HG02973 (cell line): ENCODE results near the gene PNLIPRP2.

Source experiments
- ATAC-seq: cut with Tn5 transposase; IDR thresholded peaks from one replicate; pipeline ENCODE4 v1.9.1; 2021; ENCODE audit warnings: moderate library complexity; ENCODE audit not compliant: unreplicated experiment

The PNLIPRP2 gene

GRCh38 chr10:116612107-116612769 lies 8.5 kb upstream of the PNLIPRP2 start:
- ATAC-seq: no peak

DNA sequence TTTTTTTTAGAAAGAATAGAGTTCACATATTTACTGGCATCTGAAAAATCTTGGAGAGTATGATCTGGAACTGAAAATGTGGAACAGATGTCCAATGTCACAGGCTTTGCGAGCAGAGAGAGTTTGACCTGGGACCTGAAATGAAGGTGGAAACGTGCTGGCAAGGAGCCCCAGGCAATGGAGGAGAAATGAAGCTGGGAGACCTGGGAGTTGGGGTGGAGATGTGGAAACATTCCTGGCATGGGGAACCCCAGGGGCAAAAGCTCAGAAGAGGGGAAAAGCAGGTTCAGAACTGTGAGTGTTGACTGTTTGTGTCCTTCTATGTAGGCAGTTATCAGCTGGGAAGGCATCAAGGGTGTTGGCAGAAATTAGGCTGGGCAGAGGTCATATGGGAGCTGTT lies 7.3 kb upstream of the PNLIPRP2 start:
- no peak for ATAC-seq

- no peak for ATAC-seq
Observed at GRCh38 chr10:116614796-116615195, 6.0 kb upstream of the PNLIPRP2 start.

DNA sequence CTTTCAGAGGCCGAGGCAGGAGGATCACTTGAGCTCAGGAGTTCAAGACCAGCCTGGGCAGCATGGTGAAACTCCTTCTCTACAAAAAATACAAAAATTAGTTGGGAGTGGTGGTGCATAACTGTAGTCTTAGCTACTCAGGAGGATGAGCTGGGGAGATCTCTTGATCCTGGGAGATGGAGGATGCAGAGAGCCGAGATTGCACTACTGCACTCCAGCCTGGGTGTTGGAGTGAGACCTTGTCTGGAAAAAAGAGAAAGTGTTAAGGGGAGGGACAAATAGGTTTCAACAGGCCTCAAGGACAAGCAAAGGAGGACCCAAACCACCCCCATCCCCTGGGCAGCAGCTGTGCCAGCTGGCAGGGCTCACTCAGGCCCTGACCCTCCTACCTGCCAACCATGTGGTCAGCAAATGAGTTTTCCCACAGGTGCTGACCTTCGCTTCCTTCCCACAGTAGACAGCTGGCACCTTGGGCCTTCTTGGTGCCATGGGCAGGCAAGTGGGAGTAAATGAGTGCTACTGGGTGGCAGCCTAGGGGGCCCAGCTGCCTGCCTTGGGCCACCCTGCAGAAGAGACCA lies 5.5 kb upstream of the PNLIPRP2 start:
- ATAC-seq: no peak

DNA sequence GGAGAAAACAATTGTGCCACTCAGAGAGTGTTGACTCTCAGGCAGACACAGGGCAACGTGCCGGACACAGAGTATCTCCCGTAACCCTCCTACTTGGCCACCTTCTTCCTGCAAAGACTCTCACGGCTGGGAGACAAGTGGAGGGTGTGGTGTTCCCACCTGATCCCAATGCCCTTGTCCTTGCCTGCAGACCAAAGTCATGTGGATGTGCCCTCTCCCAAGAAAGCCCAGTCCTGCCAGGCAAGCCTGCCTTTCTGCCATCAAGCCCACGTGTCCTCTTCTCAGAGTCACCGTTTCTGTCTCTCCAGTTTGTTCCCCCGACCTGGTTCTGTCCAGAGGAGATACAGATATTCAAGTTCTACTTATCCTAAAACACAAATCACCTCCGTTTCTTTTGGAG lies 723 bp downstream of the PNLIPRP2 start:
- ATAC-seq: no peak

GRCh38 chr10:116621934-116622655 lies 1.3 kb downstream of the PNLIPRP2 start:
- no peak for ATAC-seq

DNA sequence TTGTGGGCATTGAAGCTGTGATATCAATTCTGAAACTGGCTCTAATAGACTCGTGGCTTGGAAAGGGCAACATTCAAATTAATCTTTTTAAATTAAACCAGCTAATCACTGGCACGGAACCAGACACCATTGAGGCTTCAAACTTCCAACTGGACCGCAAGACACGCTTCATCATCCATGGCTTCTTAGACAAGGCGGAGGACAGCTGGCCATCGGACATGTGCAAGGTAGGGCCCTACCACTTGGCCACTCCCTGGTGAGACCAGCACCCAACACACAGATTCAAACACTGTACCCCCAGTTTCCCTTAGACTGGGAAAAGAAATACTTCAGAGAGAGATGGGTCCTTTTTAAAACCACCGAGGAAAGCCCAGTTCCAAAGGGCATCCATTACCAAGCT lies 5.1 kb downstream of the PNLIPRP2 start:
- ATAC-seq: no peak

GRCh38 chr10:116626815-116627214 lies 6.1 kb downstream of the PNLIPRP2 start:
- no peak for ATAC-seq

DNA sequence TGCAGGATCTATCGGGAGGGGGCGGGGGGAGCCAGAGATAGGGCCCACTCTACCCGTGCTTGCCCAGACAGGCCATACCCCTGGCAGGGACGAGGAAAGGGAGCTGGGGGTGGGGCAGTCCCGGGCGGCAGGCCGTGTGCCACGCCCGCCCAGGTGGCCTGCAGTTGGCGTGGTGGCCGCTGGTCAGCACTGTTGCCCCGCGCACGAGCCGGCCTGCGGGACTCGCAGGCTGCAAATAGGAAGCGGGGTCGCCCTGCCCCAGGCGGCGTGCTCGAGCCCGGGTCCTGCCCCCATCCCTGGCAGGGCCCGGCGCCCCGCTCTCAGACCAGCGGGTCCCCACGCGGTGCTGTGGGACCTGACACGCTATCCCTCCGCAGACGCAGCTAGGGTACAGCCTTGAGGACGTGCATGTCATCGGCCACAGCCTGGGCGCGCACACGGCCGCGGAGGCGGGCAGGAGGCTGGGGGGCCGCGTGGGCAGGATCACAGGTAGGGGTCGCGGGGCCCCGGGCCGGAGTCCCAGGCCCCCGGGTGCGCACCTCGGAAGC lies 6.7 kb downstream of the PNLIPRP2 start:
- ATAC-seq: no peak

- ATAC-seq: no peak
Observed at GRCh38 chr10:116629340-116629739, 8.6 kb downstream of the PNLIPRP2 start.

DNA sequence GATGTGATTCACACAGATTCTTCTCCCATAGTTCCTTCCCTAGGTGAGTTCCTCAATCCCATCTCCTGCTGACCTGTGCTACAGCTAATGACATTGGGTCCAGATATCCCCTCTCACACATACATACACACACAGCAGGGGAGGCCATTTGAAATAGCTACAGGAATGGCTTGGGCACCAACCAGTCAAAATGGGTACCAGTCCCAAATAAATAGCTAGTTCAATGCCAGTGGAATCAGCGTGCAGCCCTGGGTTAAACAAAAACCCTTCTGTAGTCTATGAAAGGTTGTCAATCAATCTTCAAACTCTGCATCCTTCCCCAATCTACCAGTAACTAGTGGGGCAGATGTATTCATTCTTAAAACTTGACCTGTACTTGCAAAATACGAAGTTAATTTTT lies 9.3 kb downstream of the PNLIPRP2 start:
- ATAC-seq: no peak

GRCh38 chr10:116631871-116632295 lies 11.1 kb downstream of the PNLIPRP2 start:
- ATAC-seq: no peak

DNA sequence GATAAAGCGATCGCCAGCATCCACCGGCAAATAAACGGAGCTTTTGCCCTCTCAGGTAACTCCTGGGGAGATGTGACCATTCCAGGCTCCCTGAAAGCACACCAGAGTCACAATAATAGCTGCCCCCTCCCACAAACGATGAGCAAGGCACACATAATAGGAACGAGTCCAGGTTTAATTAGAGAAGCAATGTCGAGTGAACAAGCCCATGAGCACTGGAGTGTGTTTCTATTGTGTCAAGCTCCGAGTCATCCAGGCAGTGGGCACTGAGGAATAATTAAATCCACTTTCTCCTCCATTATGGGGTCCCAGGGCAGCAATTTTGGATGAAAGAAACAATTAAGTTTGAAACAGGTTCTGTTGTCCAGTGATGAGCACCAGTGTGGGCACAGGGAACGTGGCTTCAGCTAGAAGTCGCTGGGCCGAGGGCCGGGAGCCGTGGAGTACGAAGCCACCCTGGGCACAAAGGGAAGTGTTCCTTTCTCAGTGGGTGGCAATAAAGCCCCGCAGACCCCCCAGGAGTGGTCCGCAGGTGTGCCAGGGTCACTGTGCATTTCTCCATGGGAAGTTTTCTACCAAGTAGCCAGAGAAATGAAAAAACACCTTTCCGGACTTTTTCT lies 12.0 kb downstream of the PNLIPRP2 start:
- ATAC-seq: no peak

GRCh38 chr10:116633216-116633600 lies 12.5 kb downstream of the PNLIPRP2 start:
- ATAC-seq: no peak

DNA sequence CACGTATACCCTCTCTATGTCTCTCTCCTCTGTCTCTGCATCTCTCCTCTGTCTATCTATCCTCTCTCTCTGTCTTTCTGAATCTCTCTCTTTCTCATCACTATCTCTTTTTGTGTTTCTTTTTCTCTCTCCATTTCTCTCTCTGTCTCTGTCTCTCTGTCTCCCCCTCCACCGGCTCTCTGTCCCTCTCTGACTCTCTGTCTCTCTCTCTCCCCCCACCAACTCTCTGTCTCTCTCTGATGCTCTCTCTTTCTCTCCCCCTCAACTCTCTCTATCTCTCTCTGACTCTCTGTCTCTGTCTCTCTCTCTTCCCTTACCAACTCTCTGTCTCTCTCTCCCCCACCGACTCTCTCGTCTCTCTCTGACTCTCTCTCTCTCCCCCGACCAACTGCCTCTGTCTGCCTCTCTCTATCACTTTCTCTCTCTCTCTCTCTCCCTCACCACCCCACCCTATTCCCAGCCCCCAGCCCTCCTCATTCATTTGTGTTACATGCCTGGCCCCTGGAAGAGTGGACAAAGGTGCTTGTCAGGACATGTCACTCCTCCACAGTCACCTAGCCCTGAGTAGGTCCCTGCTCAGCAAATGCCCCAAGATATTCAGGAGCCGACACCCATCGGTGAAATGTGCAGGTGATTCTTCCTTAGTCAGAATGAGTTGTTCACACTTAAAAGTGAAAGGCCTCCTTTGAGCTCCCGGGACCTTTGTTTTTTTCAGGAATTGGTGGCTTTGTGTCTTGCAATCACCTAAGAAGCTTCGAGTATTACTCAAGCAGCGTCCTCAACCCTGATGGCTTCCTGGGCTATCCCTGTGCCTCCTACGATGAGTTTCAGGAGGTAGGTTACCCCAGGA lies 13.6 kb downstream of the PNLIPRP2 start:
- no peak for ATAC-seq

DNA sequence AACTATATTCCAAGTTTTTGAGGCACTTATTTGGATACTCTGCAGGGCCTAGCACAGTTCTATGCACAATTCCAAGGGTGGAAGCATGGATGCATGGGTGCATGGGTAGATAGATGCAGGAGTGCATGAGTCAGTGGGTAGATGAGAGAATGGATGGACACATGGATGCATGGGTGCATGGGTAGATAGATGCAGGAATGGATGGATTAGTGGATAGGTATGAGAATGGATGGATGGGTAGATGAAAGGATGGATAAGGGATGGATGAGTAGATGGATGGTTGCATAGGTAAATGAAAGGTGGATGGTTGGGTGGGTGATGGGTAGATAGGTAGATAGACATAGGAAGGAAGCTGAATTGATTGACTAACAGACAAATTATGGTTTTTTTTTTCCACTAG lies 15.6 kb downstream of the PNLIPRP2 start:
- ATAC-seq: no peak

DNA sequence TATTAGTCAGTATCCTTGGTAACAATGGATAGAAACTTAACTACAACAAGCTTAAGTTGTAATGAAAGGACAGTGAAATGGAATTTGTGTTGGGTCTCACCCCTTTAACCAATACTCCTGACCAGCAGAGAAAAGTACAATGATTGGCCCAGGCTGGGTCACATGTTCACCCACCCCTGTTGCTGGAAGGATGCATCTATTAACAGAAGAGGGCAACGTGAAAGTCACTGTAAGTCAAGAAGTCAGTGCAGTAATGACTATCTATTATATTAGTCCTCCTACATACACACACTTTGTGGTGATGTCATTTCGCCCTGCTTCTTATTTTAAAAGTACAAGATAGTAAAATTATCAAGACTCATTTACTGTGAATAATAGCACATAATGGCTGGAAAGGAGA lies 16.2 kb downstream of the PNLIPRP2 start:
- ATAC-seq: peak; percentile 83

- no peak for ATAC-seq
Observed at GRCh38 chr10:116637830-116638229, 17.1 kb downstream of the PNLIPRP2 start.

GRCh38 chr10:116646502-116646901 lies 25.7 kb downstream of the PNLIPRP2 start:
- ATAC-seq: no peak

DNA sequence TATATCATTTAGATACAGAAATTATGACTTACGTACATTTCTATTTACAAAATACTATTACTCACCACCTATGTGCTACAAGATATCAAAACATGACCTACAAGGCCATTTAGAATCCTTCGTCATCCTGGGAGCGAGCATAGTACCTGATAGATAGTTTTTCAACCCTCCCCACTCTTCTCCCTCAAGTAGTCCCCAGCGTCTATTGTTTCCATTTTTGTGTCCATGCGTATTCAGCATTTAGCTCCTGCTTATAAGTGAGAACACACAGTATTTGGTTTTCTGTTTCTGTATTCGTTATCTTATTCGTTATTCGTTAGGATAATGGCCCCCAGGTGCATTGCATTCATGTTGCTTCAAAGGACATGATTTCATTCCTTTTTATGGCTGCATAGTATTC lies 28.1 kb downstream of the PNLIPRP2 start:
- no peak for ATAC-seq

DNA sequence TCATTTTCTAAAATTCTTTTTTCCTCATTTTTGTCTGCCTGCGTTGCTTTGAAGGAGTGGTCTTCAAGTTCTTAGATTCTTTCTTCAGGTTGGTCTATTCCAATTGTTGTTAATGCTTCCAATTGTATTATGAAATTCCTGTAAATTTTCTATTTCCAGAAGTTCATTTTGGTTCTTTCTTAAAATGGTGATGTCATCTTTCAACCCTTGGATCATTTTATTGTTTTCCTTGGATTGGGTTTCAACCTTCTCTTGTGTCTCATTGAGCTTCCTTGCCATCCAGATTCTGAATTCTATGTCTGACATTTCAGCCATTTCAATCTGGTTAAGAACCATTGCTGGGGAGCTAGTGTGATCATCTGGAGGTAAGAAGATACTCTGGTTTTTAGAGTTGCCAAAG lies 33.1 kb downstream of the PNLIPRP2 start:
- no peak for ATAC-seq
